OCI-LY7 (cell line): ENCODE measurements around the gene TREML4. TPM values are rescaled to one million over a fixed set of nuclear protein-coding genes. Genes with fewer than 3 reads are reported as not detected.
A peak's percentile ranks its signal among the peaks of the same experiment; 100 is the strongest.

Experiments used
- BruUV-seq: library from RNA; stranded (reverse); fragments of 400-500 nt; replicated peaks from 2 replicates; lab custom pipeline; 2021; lab: Mats Ljungman, UMichigan
- CTCF ChIA-PET: fragments of 300-600 bp; sonication (Branson Sonifier 250); formaldehyde crosslinking; loops from one replicate; lab custom pipeline; 2022; ENCODE audit warnings: antibody characterized with exemption; ENCODE audit not compliant: unreplicated experiment; lab: Charles Lee
- POLR2A ChIA-PET: fragments of 300-600 bp; sonication (Branson Sonifier 250); formaldehyde crosslinking; loops from one replicate; lab custom pipeline; 2022; ENCODE audit warnings: antibody characterized with exemption; lab: Charles Lee
- DNase-seq: peaks from one replicate; pipeline ENCODE4 v3.0.0-alpha.2; 2015; ENCODE audit warnings: low spot score
- H2AFZ ChIP-seq: fragments of 200-600 bp; sonication (generic), shearing (Covaris generic); 2 replicates; pipeline ENCODE4 v1.6.1; 2014; ENCODE audit warnings: mild to moderate bottlenecking, antibody characterized with exemption, low read length, moderate library complexity
- H3K27ac ChIP-seq: fragments of 200-600 bp; sonication (generic); 2 replicates; pipeline ENCODE4 v1.5.1; 2014; ENCODE audit warnings: mixed run types, low read depth, mild to moderate bottlenecking, moderate library complexity, low read length, inconsistent platforms; ENCODE audit not compliant: poor library complexity, severe bottlenecking
- H3K36me3 ChIP-seq: fragments of 200-600 bp; sonication (generic); 2 replicates; pipeline ENCODE4 v1.6.1; 2014; ENCODE audit warnings: mild to moderate bottlenecking, antibody characterized with exemption, low read length, moderate library complexity, mixed read lengths; ENCODE audit not compliant: insufficient read depth
- H3K4me1 ChIP-seq: fragments of 200-600 bp; sonication (generic); 2 replicates; pipeline ENCODE4 v1.5.1; 2014; ENCODE audit warnings: mild to moderate bottlenecking, low read length; ENCODE audit not compliant: insufficient read depth, poor library complexity, severe bottlenecking
- H3K4me2 ChIP-seq: fragments of 200-600 bp; sonication (generic); 2 replicates; pipeline ENCODE4 v1.6.1; 2014; ENCODE audit warnings: mild to moderate bottlenecking, low read length
- H3K4me3 ChIP-seq: fragments of 200-600 bp; sonication (generic); 2 replicates; pipeline ENCODE4 v1.5.1; 2014; ENCODE audit warnings: mild to moderate bottlenecking, low read depth, low read length; ENCODE audit not compliant: poor library complexity, severe bottlenecking
- H3K79me2 ChIP-seq: fragments of 200-600 bp; sonication (generic); 2 replicates; pipeline ENCODE4 v1.6.1; 2016; ENCODE audit warnings: low read depth, mild to moderate bottlenecking, low read length, moderate library complexity, mixed read lengths; ENCODE audit not compliant: insufficient read depth
- H3K9me2 ChIP-seq: fragments of 200-600 bp; sonication (generic); 2 replicates; pipeline ENCODE4 v1.6.1; 2016; ENCODE audit warnings: mild to moderate bottlenecking, low read length, mixed read lengths; ENCODE audit not compliant: insufficient read depth
- H3K9me3 ChIP-seq: fragments of 200-600 bp; sonication (generic); 2 replicates; pipeline ENCODE4 v1.6.1; 2014; ENCODE audit warnings: mild to moderate bottlenecking, mixed run types, low read length, mixed read lengths
- H4K20me1 ChIP-seq: fragments of 200-600 bp; sonication (generic); 2 replicates; pipeline ENCODE4 v1.6.1; 2014; ENCODE audit warnings: mild to moderate bottlenecking, antibody characterized with exemption, low read length, moderate library complexity, mixed read lengths; ENCODE audit not compliant: insufficient read depth
- EZH2phosphoT487 ChIP-seq: fragments of 200-600 bp; sonication (generic); IDR thresholded peaks from 2 replicates; pipeline ENCODE4 v1.6.1; 2018; ENCODE audit warnings: low read depth, borderline replicate concordance, mild to moderate bottlenecking, mixed run types, antibody characterized with exemption, low read length, moderate library complexity, mixed read lengths
- intact Hi-C: fragments of 100-400 bp; cut with micrococcal nuclease; formaldehyde crosslinking; loops from one replicate; pipeline ENCODE4 v1.10.0; 2022; ENCODE audit not compliant: unreplicated experiment
- small RNA-seq: library from RNA; depleted of rRNA; stranded (forward); fragments of <200 nt; gene quantifications from one replicate; pipeline ENCODE3, GENCODE V24; 2014
- total RNA-seq, 2 experiments: library from RNA; depleted of rRNA in 1 of 2; stranded (reverse); fragments of >200 nt in 1 of 2; shearing (Covaris generic) in 1 of 2; gene quantifications; 2 replicates each; pipeline ENCODE4 v1.2.3, GENCODE V29; 2014 to 2022
- TF ChIP-seq, protein P1 (sequence below): fragments of 200-600 bp; sonication (generic); conservative IDR thresholded peaks from 2 replicates; pipeline ENCODE4 v1.5.1; 2014; ENCODE audit warnings: mild to moderate bottlenecking, antibody characterized with exemption, low read length, moderate library complexity, mixed read lengths

TREML4 gene
- total RNA-seq, 2 experiments from 2014 or later, result not detected

DNA sequence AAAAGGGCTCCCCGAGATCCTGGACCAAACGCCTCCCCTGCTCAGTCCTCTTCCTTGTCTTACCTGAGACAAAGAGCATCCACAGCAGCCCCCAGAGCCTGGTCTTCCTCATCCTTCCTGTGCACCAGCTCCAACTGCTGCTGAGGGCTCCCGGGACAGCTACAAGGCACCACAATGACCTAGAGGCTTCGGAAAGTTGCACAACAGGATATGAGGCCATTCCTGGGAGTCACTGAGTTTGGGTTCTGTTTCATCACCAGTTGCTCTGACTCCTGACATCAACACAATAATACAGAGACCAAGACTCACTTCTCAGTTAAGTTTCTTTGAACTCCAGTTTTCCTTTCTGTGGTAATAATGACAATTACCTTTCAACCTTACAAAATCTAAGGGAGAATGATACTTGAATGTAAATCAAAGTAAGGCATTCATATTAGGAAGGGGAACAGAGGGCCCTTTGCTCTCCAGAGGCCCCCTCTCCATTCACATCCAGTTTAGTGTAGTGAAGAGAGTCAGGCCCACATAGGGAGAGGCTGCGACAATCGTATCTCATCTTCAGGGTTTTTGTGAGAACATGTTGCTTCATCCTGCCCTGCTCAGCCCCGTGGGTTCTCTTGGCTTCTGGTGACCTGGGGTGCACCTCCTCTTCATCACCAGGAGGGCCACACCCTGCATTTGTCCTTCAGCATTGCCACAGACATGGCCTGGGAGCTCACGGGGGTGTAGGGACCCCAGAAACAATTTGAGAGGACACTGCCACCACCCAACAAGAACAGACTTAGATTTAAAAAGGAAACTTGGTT is 58.6 kb downstream of the TREML4 start, which contains the start of gene TREM1:
Gene TREM1 (minus strand): TSS at position 139 of the 803 bp plus-strand sequence. CDS start 27 bp downstream, at position 112.
- Histone ChIP-seq H3K4me2 (no peak within 1 kb of the TSS), H3K4me1 (no peaks in the 10 kb centered on the region), H3K9me3 (no peaks in the 10 kb centered on the region), H2AFZ (no peak within 1 kb of the TSS), H3K79me2 (no peaks in the 10 kb centered on the region), H3K36me3 (no peaks in the 10 kb centered on the region), H4K20me1 (no peaks in the 10 kb centered on the region), H3K9me2 (no peaks in the 10 kb centered on the region), H3K27ac (no peak within 1 kb of the TSS), H3K4me3 (no peak within 1 kb of the TSS)
- no peak for DNase-seq
- no TSS peak for BruUV-seq
- TF ChIP-seq, protein P1, sequence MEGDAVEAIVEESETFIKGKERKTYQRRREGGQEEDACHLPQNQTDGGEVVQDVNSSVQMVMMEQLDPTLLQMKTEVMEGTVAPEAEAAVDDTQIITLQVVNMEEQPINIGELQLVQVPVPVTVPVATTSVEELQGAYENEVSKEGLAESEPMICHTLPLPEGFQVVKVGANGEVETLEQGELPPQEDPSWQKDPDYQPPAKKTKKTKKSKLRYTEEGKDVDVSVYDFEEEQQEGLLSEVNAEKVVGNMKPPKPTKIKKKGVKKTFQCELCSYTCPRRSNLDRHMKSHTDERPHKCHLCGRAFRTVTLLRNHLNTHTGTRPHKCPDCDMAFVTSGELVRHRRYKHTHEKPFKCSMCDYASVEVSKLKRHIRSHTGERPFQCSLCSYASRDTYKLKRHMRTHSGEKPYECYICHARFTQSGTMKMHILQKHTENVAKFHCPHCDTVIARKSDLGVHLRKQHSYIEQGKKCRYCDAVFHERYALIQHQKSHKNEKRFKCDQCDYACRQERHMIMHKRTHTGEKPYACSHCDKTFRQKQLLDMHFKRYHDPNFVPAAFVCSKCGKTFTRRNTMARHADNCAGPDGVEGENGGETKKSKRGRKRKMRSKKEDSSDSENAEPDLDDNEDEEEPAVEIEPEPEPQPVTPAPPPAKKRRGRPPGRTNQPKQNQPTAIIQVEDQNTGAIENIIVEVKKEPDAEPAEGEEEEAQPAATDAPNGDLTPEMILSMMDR, result no peak
- no peak for TF ChIP-seq EZH2phosphoT487
- ChIA-PET POLR2A (interaction anchor here (0.7 to 1.2 kb wide), 2 partner anchors 9 to 17 kb away, joined by 3 to 4 read pairs; no protein-coding TSS in a partner anchor), CTCF (no interaction called here)
- intact Hi-C loops, result no loop called here

DNA sequence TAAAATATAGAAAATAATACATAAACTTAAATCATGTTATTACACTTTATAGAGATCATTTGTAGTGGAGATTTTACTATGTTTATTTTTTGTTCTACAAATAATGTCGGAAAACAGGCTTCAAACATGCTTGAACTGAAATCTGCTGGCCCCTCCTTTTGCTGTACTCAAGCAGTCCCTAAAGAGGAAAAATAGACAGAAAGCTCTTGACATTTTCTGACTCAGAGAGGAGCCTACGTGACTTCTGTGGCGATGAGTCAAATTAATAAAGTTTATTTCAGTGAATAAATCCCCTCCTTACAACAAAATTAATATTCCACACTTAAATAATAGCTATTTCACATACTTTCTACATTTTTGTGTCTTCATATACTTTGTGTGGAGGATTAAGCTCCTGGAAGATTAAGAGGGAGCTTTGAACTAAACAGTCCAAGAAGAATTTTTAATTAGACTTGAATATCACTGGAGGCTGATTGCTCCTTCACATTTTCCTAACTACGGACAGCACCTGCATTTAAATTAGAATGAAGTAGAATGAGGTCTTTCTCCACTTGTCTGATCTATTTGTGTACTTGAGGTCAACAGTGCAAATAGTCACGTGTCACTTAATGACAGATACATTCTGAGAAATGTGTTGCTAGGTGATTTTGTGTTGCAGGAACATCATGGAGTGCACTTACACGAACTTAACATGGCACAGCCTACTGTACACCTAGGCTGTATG is 60.0 kb downstream of the TREML4 start:
- CTCF ChIA-PET, result interaction anchor here (0.8 kb wide), 1 partner anchor 106 kb away, joined by 3 read pairs; no protein-coding TSS in a partner anchor
- no TSS peak for BruUV-seq

More for the DNA sequence above, 60.0 kb downstream of the TREML4 start:
- Histone ChIP-seq H3K4me2 (no peak overlapping the region), H2AFZ (no peak overlapping the region), H3K36me3 (no peaks in the 10 kb centered on the region), H4K20me1 (no peaks in the 10 kb centered on the region), H3K79me2 (no peaks in the 10 kb centered on the region), H3K27ac (no peak overlapping the region), H3K4me3 (no peak overlapping the region), H3K9me2 (no peaks in the 10 kb centered on the region), H3K4me1 (no peaks in the 10 kb centered on the region), H3K9me3 (no peaks in the 10 kb centered on the region)
- no peak for TF ChIP-seq EZH2phosphoT487
- TF ChIP-seq, protein P1, result no peak
- no peak for DNase-seq
- POLR2A ChIA-PET, result interaction anchor here (1.2 kb wide), 1 partner anchor 15 kb away, joined by 4 read pairs; no protein-coding TSS in a partner anchor
- intact Hi-C loops, result no loop called here

Small RNA genes lying within 50 kb of the gene (small RNA-seq; reads per million reads assigned to genes)
- not detected for gene AL391903.2
- not detected for gene AL391903.3
- gene RNA5SP207, result 2.0 reads per million, percentile 77 among the genes with 10 or more reads in this experiment

Other genes with a start within 250 kb of the TREML4 start
- gene UNC5CL, start 189.1 kb upstream of the TREML4 start, total RNA-seq (2014; rRNA removed; shearing (Covaris generic)), result 0.62 and 0.85 TPM in 2 replicates
- 0.49 and 0.63 TPM in 2 replicates for gene UNC5CL, start 189.1 kb upstream of the TREML4 start, total RNA-seq (2022)
- not detected in 2 replicates for gene TSPO2, start 185.9 kb upstream of the TREML4 start, total RNA-seq (2014; rRNA removed; shearing (Covaris generic))
- gene TSPO2, start 185.9 kb upstream of the TREML4 start, total RNA-seq (2022), result not detected in 2 replicates
- not detected in 2 replicates for gene APOBEC2, start 175.1 kb upstream of the TREML4 start, total RNA-seq (2014; rRNA removed; shearing (Covaris generic))
- gene APOBEC2, start 175.1 kb upstream of the TREML4 start, total RNA-seq (2022), result not detected in 2 replicates
- gene OARD1, start 156.0 kb upstream of the TREML4 start, total RNA-seq (2014; rRNA removed; shearing (Covaris generic)), result 19.5 and 21.0 TPM in 2 replicates
- gene OARD1, start 156.0 kb upstream of the TREML4 start, total RNA-seq (2022), result 41.6 and 47.9 TPM in 2 replicates
- gene NFYA, start 155.4 kb upstream of the TREML4 start, total RNA-seq (2014; rRNA removed; shearing (Covaris generic)), result 23.5 and 29.5 TPM in 2 replicates
- gene NFYA, start 155.4 kb upstream of the TREML4 start, total RNA-seq (2022), result 46.4 and 47.9 TPM in 2 replicates
- gene TREML1, start 74.0 kb upstream of the TREML4 start, total RNA-seq (2014; rRNA removed; shearing (Covaris generic)), result not detected in 2 replicates
- gene TREML1, start 74.0 kb upstream of the TREML4 start, total RNA-seq (2022), result not detected in 2 replicates
- gene TREM2, start 65.2 kb upstream of the TREML4 start, total RNA-seq (2014; rRNA removed; shearing (Covaris generic)), result not detected in 2 replicates
- not detected in 2 replicates for gene TREM2, start 65.2 kb upstream of the TREML4 start, total RNA-seq (2022)
- 5.5 and 6.2 TPM in 2 replicates for gene TREML2, start 27.2 kb upstream of the TREML4 start, total RNA-seq (2014; rRNA removed; shearing (Covaris generic))
- gene TREML2, start 27.2 kb upstream of the TREML4 start, total RNA-seq (2022), result 15.1 and 17.4 TPM in 2 replicates
- 0.19 TPM in 1 of 2 replicates, not detected in the other for gene TREM1, start 58.3 kb downstream of the TREML4 start, total RNA-seq (2014; rRNA removed; shearing (Covaris generic))
- 0.51 and 0.55 TPM in 2 replicates for gene TREM1, start 58.3 kb downstream of the TREML4 start, total RNA-seq (2022)
- not detected in 2 replicates for gene NCR2, start 107.3 kb downstream of the TREML4 start, total RNA-seq (2014; rRNA removed; shearing (Covaris generic))
- gene NCR2, start 107.3 kb downstream of the TREML4 start, total RNA-seq (2022), result not detected in 2 replicates